ENCODE results near the gene CLIC1. TPM values are rescaled to one million over a fixed set of nuclear protein-coding genes. Genes with fewer than 3 reads are reported as not detected.
A peak's percentile ranks its signal among the peaks of the same experiment; 100 is the strongest.

The CLIC1 gene
- total and polyA plus RNA-seq, 7 donors: 20.6 to 85.9 (median 37.5) TPM

GRCh38 chr6:31727717-31728671, 8.3 kb downstream of the CLIC1 start:
- ATAC-seq (no peak), DNase-seq (no peak)
- peak overlapping the region; percentile 72 for H3K4me3 ChIP-seq
- intact Hi-C loops (cut with DNase I): no loop called here
- peaks cover 0 to 40% of the 10 kb centered on the region in 2 donors for H3K36me3 ChIP-seq (ENCODE audit: insufficient read depth in 1 of 2, low read depth in 1 of 2)
- H3K27ac ChIP-seq: no peak overlapping the region
- no peaks in the 10 kb centered on the region for H3K27me3 ChIP-seq (ENCODE audit: insufficient read depth in 3 of 3, low read length in 2 of 3)
- no peak for TF ChIP-seq CTCF (IDR thresholded peaks at IDR 0.05)
- WGBS, 3 donors: 68 to 76% (median 72%) methylated on average over 34 to 41 of the region's 41 CpGs
- no peaks in the 10 kb centered on the region for H3K9me3 ChIP-seq
- H3K4me1 ChIP-seq: peaks cover 11% of the 10 kb centered on the region

GRCh38 chr6:31727034-31727716, 9.2 kb downstream of the CLIC1 start:
- intact Hi-C loops (cut with DNase I): no loop called here
- DNase-seq (no peak), ATAC-seq (no peak)
- no peak for TF ChIP-seq CTCF (IDR thresholded peaks at IDR 0.05)
- no peak overlapping the region for H3K27ac ChIP-seq
- 76 to 80% (median 77%) methylated on average over 6 to 7 of the region's 7 CpGs for WGBS, 3 donors
- H3K9me3 ChIP-seq: no peaks in the 10 kb centered on the region
- no peaks in the 10 kb centered on the region for H3K27me3 ChIP-seq (ENCODE audit: insufficient read depth in 3 of 3, low read length in 2 of 3)
- H3K4me1 ChIP-seq: peaks cover 11% of the 10 kb centered on the region
- H3K4me3 ChIP-seq: no peak overlapping the region
- peaks cover 0 to 32% of the 10 kb centered on the region in 2 donors for H3K36me3 ChIP-seq (ENCODE audit: insufficient read depth in 1 of 2, low read depth in 1 of 2)

- intact Hi-C loops (cut with DNase I): no loop called here
- no peak for DNase-seq
Observed at GRCh38 chr6:31725502-31726350, 10.6 kb downstream of the CLIC1 start.

More at GRCh38 chr6:31725502-31726350, 10.6 kb downstream of the CLIC1 start:
- Histone ChIP-seq H3K4me3 (no peak overlapping the region), H3K27me3 (ENCODE audit: insufficient read depth in 3 of 3, low read length in 2 of 3) (no peaks in the 10 kb centered on the region), H3K9me3 (no peaks in the 10 kb centered on the region), H3K36me3 (ENCODE audit: insufficient read depth in 1 of 2, low read depth in 1 of 2) (peaks cover 0 to 17% of the 10 kb centered on the region in 2 donors), H3K27ac (no peak overlapping the region), H3K4me1 (peaks cover 6% of the 10 kb centered on the region)
- 86 to 90% (median 89%) methylated on average over 12 of the region's 12 CpGs for WGBS, 3 donors
- no peak for TF ChIP-seq CTCF (IDR thresholded peaks at IDR 0.05)
- no peak for ATAC-seq
